Peyer's patch (tissue), 4 donors: ENCODE data around the gene ASPHD2.

Experiments
- CTCF ChIP-seq, 6 experiments: fragments of 450-650 bp in 4 of 6; fragments of 200-600 bp in 2 of 6; sonication (generic) in 1 of 6; IDR thresholded peaks; one replicate each; pipeline ENCODE4 v1.5.1; 2017 to 2019; ENCODE audit warnings: antibody characterized with exemption in 6 of 6, mild to moderate bottlenecking in 3 of 6, moderate library complexity in 1 of 6
- POLR2A ChIP-seq, 2 donors: fragments of 450-650 bp; IDR thresholded peaks; one replicate each; pipeline ENCODE4 v1.5.1; 2017; ENCODE audit warnings: antibody characterized with exemption in 2 of 2, mild to moderate bottlenecking in 2 of 2, moderate library complexity in 2 of 2

GRCh38 chr22:26483043-26483438, 54.0 kb downstream of the ASPHD2 start:
- TF ChIP-seq CTCF (IDR thresholded peaks at IDR 0.05) (no peak), POLR2A (IDR thresholded peaks at IDR 0.05) (no peak)
